Measurements from ENCODE around the gene FAM216B. TPM values are rescaled to one million over a fixed set of nuclear protein-coding genes. Genes with fewer than 3 reads are reported as not detected.
"Not testable (repeated sequence)": the region's sequence is repeated elsewhere in the genome, so short reads cannot be mapped to it uniquely, and the experiment has no call there.

Gene FAM216B
- 0.06 TPM for polyA plus RNA-seq (2013, experiment 1 of 2; ENCODE audit: insufficient read length)
- 0.11 TPM for polyA plus RNA-seq (2013, experiment 2 of 2; ENCODE audit: insufficient read length)

- DNase-seq: no peak
These were observed at the start of gene FAM216B for GRCh38 chr13:42781352-42781751. Gene FAM216B (plus strand): TSS chr13:42781584. CDS start chr13:42784068, 2,484 bp downstream.

GRCh38 chr13:42732073-42732472, 49.3 kb upstream of the FAM216B start:
- DNase-seq: no peak

GRCh38 chr13:42733046-42733445, 48.3 kb upstream of the FAM216B start:
- no peak for DNase-seq

GRCh38 chr13:42735010-42735409, 46.4 kb upstream of the FAM216B start:
- DNase-seq: no peak

GRCh38 chr13:42740753-42741152, 40.6 kb upstream of the FAM216B start:
- DNase-seq: peak; percentile 26

GRCh38 chr13:42741914-42742313, 39.5 kb upstream of the FAM216B start:
- no peak for DNase-seq

GRCh38 chr13:42745655-42746054, 35.7 kb upstream of the FAM216B start:
- DNase-seq: no peak

GRCh38 chr13:42746866-42747265, 34.5 kb upstream of the FAM216B start:
- DNase-seq: no peak

- DNase-seq: peak; percentile 88
These were observed 33.9 kb upstream of the FAM216B start for GRCh38 chr13:42747399-42747873.

GRCh38 chr13:42750794-42751193, 30.6 kb upstream of the FAM216B start:
- DNase-seq: no peak

GRCh38 chr13:42751693-42752092, 29.7 kb upstream of the FAM216B start:
- no peak for DNase-seq

- no peak for DNase-seq
These were observed 28.7 kb upstream of the FAM216B start for GRCh38 chr13:42752731-42753130.

GRCh38 chr13:42753697-42754096, 27.7 kb upstream of the FAM216B start:
- peak; percentile 42 for DNase-seq

GRCh38 chr13:42754801-42755510, 26.4 kb upstream of the FAM216B start:
- no peak for DNase-seq

- no peak for DNase-seq
These were observed 23.5 kb upstream of the FAM216B start for GRCh38 chr13:42757678-42758420.

GRCh38 chr13:42758515-42758914, 22.9 kb upstream of the FAM216B start:
- DNase-seq: no peak

GRCh38 chr13:42760951-42761350, 20.4 kb upstream of the FAM216B start:
- DNase-seq: peak; percentile 38

GRCh38 chr13:42762251-42762650, 19.1 kb upstream of the FAM216B start:
- DNase-seq: no peak

GRCh38 chr13:42762917-42763316, 18.5 kb upstream of the FAM216B start:
- peak; percentile 74 for DNase-seq

- no peak for DNase-seq
These were observed 15.4 kb upstream of the FAM216B start for GRCh38 chr13:42766016-42766415.

- no peak for DNase-seq
These were observed 11.7 kb upstream of the FAM216B start for GRCh38 chr13:42769650-42770049.

- DNase-seq: not testable (repeated sequence)
These were observed 4.8 kb upstream of the FAM216B start for GRCh38 chr13:42776558-42776957.

GRCh38 chr13:42777467-42777866, 3.9 kb upstream of the FAM216B start:
- no peak for DNase-seq

- DNase-seq: no peak
These were observed 1.3 kb upstream of the FAM216B start for GRCh38 chr13:42780044-42780443.
